ENCODE data around the gene MAPK10. TPM values are rescaled to one million over a fixed set of nuclear protein-coding genes. Genes with fewer than 3 reads are reported as not detected.
"Not testable (repeated sequence)": the region's sequence is repeated elsewhere in the genome, so short reads cannot be mapped to it uniquely, and the experiment has no call there.

MAPK10 gene
- polyA plus RNA-seq, 1 donor, result 18.9 TPM

GRCh38 chr4:86221002-86221401 lies 138.9 kb downstream of the MAPK10 start:
- Histone ChIP-seq H3K27ac (ENCODE audit: low read length) (no peak overlapping the region), H3K4me1 (ENCODE audit: control insufficient read depth, insufficient read depth, low read length) (no peaks in the 10 kb centered on the region), H3K27me3 (ENCODE audit: control insufficient read depth, insufficient read depth, low read length) (no peaks in the 10 kb centered on the region), H3K4me3 (ENCODE audit: low read length) (no peak overlapping the region), H3K9me3 (ENCODE audit: control insufficient read depth, low read depth, low read length) (no peaks in the 10 kb centered on the region), H3K36me3 (ENCODE audit: control insufficient read depth, insufficient read depth, low read length) (no peaks in the 10 kb centered on the region)
- no peak for DNase-seq
- WGBS (ENCODE audit: insufficient coverage, low lambda C conversion rate), result 100% methylated on average over 1 of the region's 4 CpGs

DNA sequence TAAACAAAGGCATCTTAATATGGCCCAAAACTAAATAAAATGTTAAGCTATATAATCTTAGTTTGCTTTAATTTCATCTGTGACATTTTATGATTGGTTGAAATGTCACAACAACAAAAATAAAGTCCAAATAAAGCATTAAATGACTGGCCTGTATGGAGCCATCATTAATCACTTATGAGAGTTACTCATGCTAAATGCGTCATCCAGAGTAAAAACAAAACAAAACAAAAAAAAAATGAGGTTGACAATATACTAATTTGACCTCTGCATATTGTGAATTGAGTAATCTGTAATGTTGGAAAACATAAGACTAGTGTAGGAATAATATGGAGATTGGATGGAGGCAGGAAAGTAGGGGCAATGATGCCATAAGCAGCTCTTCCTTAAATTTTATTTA lies 139.7 kb downstream of the MAPK10 start:
- Histone ChIP-seq H3K36me3 (ENCODE audit: control insufficient read depth, insufficient read depth, low read length) (no peaks in the 10 kb centered on the region), H3K27me3 (ENCODE audit: control insufficient read depth, insufficient read depth, low read length) (no peaks in the 10 kb centered on the region), H3K27ac (ENCODE audit: low read length) (no peak overlapping the region), H3K9me3 (ENCODE audit: control insufficient read depth, low read depth, low read length) (no peaks in the 10 kb centered on the region), H3K4me3 (ENCODE audit: low read length) (no peak overlapping the region), H3K4me1 (ENCODE audit: control insufficient read depth, insufficient read depth, low read length) (no peaks in the 10 kb centered on the region)
- no peak for DNase-seq
- 90% methylated on average over 1 of the region's 1 CpG for WGBS (ENCODE audit: insufficient coverage, low lambda C conversion rate)

DNA sequence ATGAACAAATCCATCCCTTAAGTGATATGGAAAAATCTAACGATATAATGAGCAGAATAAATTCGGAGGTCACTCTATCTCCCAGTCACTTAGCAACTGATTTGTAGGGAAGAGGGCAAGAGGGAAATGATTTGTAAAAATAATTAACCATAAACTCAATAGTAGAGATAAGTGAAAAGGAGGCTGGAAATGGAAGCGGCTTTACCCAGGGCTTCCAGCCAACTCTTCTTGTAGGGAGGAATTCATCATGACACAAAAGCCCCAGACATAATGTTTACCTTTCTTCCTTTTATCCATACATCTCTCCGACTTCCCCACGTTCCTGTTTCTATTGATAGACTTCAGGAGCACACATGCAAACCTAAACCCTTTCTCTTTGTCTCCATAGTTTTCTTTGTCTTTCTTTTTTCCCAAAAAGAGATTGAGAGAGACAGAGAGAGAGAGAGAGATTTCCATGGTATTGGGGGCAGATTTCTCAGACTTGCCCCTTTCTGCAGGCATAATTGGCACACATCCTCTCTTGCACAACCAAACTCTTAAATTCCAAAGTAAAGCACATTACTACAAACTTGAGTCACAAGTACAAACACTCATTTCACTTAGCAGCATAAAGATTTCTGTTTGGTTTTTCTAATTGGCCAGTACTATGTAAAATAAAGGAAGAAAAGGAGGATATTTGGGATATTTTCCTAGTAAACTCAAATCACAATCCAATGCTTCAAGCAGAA lies 140.9 kb downstream of the MAPK10 start:
- WGBS (ENCODE audit: insufficient coverage, low lambda C conversion rate), result 18% methylated on average over 2 of the region's 5 CpGs
- no peak overlapping the region for H3K27ac ChIP-seq (ENCODE audit: low read length)
- H3K27me3 ChIP-seq (ENCODE audit: control insufficient read depth, insufficient read depth, low read length), result no peaks in the 10 kb centered on the region
- no peaks in the 10 kb centered on the region for H3K4me1 ChIP-seq (ENCODE audit: control insufficient read depth, insufficient read depth, low read length)
- H3K4me3 ChIP-seq (ENCODE audit: low read length), result no peak overlapping the region
- H3K36me3 ChIP-seq (ENCODE audit: control insufficient read depth, insufficient read depth, low read length), result no peaks in the 10 kb centered on the region
- peak in 1 of 2 donors; percentile 4 for DNase-seq
- no peaks in the 10 kb centered on the region for H3K9me3 ChIP-seq (ENCODE audit: control insufficient read depth, low read depth, low read length)

- Histone ChIP-seq H3K27me3 (ENCODE audit: control insufficient read depth, insufficient read depth, low read length) (no peaks in the 10 kb centered on the region), H3K36me3 (ENCODE audit: control insufficient read depth, insufficient read depth, low read length) (no peaks in the 10 kb centered on the region), H3K4me1 (ENCODE audit: control insufficient read depth, insufficient read depth, low read length) (no peaks in the 10 kb centered on the region), H3K27ac (ENCODE audit: low read length) (no peak overlapping the region), H3K9me3 (ENCODE audit: control insufficient read depth, low read depth, low read length) (no peaks in the 10 kb centered on the region), H3K4me3 (ENCODE audit: low read length) (no peak overlapping the region)
- no peak for DNase-seq
- 100% methylated on average over 1 of the region's 2 CpGs for WGBS (ENCODE audit: insufficient coverage, low lambda C conversion rate)
Measured at GRCh38 chr4:86203176-86203575, 156.7 kb downstream of the MAPK10 start.

GRCh38 chr4:86185659-86186058 lies 174.2 kb downstream of the MAPK10 start:
- no peak for DNase-seq
- 100% methylated on average over 1 of the region's 1 CpG for WGBS (ENCODE audit: insufficient coverage, low lambda C conversion rate)

GRCh38 chr4:86184901-86185285 lies 175.0 kb downstream of the MAPK10 start:
- Histone ChIP-seq H3K9me3 (ENCODE audit: control insufficient read depth, low read depth, low read length) (no peaks in the 10 kb centered on the region), H3K27me3 (ENCODE audit: control insufficient read depth, insufficient read depth, low read length) (no peaks in the 10 kb centered on the region), H3K4me1 (ENCODE audit: control insufficient read depth, insufficient read depth, low read length) (no peaks in the 10 kb centered on the region), H3K27ac (ENCODE audit: low read length) (no peak overlapping the region), H3K4me3 (ENCODE audit: low read length) (no peak overlapping the region), H3K36me3 (ENCODE audit: control insufficient read depth, insufficient read depth, low read length) (no peaks in the 10 kb centered on the region)
- 60% methylated on average over 1 of the region's 5 CpGs for WGBS (ENCODE audit: insufficient coverage, low lambda C conversion rate)
- peak in 1 of 2 donors; percentile 1 for DNase-seq

More at GRCh38 chr4:86185659-86186058, 174.2 kb downstream of the MAPK10 start:
- Histone ChIP-seq H3K27ac (ENCODE audit: low read length) (no peak overlapping the region), H3K4me3 (ENCODE audit: low read length) (no peak overlapping the region), H3K4me1 (ENCODE audit: control insufficient read depth, insufficient read depth, low read length) (no peaks in the 10 kb centered on the region), H3K27me3 (ENCODE audit: control insufficient read depth, insufficient read depth, low read length) (no peaks in the 10 kb centered on the region), H3K9me3 (ENCODE audit: control insufficient read depth, low read depth, low read length) (no peaks in the 10 kb centered on the region), H3K36me3 (ENCODE audit: control insufficient read depth, insufficient read depth, low read length) (no peaks in the 10 kb centered on the region)

- Histone ChIP-seq H3K27ac (ENCODE audit: low read length) (no peak overlapping the region), H3K9me3 (ENCODE audit: control insufficient read depth, low read depth, low read length) (no peaks in the 10 kb centered on the region), H3K4me3 (ENCODE audit: low read length) (no peak overlapping the region), H3K27me3 (ENCODE audit: control insufficient read depth, insufficient read depth, low read length) (no peaks in the 10 kb centered on the region), H3K36me3 (ENCODE audit: control insufficient read depth, insufficient read depth, low read length) (no peaks in the 10 kb centered on the region), H3K4me1 (ENCODE audit: control insufficient read depth, insufficient read depth, low read length) (no peaks in the 10 kb centered on the region)
- no CpG with 5 or more reads among the region's 4 CpGs for WGBS (ENCODE audit: insufficient coverage, low lambda C conversion rate)
- no peak for DNase-seq
Measured at GRCh38 chr4:86184216-86184900, 175.5 kb downstream of the MAPK10 start.

GRCh38 chr4:86181585-86181984 lies 178.3 kb downstream of the MAPK10 start:
- DNase-seq, result no peak

DNA sequence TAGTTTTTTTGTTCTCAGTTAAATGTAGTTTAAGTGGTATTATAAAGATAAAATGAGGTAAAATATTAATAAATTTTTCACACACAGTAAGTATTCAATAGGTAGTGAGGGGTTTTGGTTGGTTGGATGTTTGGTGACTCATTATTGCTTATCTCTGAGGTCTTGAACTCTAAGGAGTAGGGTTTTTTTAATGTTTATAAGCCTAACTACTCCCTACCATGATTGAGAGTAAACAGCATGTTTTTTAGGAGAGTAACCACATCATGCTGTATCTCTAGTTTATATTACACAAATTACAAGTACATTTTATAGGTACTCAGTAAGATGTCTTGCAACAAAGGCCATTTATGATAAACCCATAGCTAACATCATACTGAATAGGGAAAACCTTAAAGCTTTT lies 181.6 kb downstream of the MAPK10 start:
- no peak for DNase-seq
- H3K36me3 ChIP-seq (ENCODE audit: control insufficient read depth, insufficient read depth, low read length), result no peaks in the 10 kb centered on the region
- no peak overlapping the region for H3K27ac ChIP-seq (ENCODE audit: low read length)
- H3K9me3 ChIP-seq (ENCODE audit: control insufficient read depth, low read depth, low read length), result no peaks in the 10 kb centered on the region
- H3K4me1 ChIP-seq (ENCODE audit: control insufficient read depth, insufficient read depth, low read length), result no peaks in the 10 kb centered on the region
- no peaks in the 10 kb centered on the region for H3K27me3 ChIP-seq (ENCODE audit: control insufficient read depth, insufficient read depth, low read length)
- no peak overlapping the region for H3K4me3 ChIP-seq (ENCODE audit: low read length)

More at GRCh38 chr4:86181585-86181984, 178.3 kb downstream of the MAPK10 start:
- 100% methylated on average over 1 of the region's 1 CpG for WGBS (ENCODE audit: insufficient coverage, low lambda C conversion rate)
- Histone ChIP-seq H3K4me3 (ENCODE audit: low read length) (no peak overlapping the region), H3K36me3 (ENCODE audit: control insufficient read depth, insufficient read depth, low read length) (no peaks in the 10 kb centered on the region), H3K4me1 (ENCODE audit: control insufficient read depth, insufficient read depth, low read length) (no peaks in the 10 kb centered on the region), H3K9me3 (ENCODE audit: control insufficient read depth, low read depth, low read length) (no peaks in the 10 kb centered on the region), H3K27me3 (ENCODE audit: control insufficient read depth, insufficient read depth, low read length) (no peaks in the 10 kb centered on the region), H3K27ac (ENCODE audit: low read length) (no peak overlapping the region)

DNA sequence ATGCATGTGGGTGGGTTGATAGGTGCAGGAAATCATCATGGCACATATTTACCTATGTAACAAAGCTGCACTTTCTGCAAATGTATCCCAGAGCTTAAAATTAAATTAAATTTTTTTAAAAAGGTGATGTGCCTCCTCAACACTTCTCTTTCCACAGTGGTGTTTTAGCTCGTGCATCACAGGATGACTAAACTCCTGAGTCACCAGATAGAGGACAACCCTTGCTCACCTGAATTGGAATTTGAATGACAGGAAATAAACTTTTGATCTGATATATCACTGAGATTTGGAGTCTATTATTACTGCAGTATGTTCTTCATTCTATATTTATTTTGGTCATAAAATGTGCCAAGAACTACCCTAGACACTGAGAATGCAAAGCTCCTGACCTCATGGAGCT lies 185.3 kb downstream of the MAPK10 start:
- no peaks in the 10 kb centered on the region for H3K27me3 ChIP-seq (ENCODE audit: control insufficient read depth, insufficient read depth, low read length)
- no peaks in the 10 kb centered on the region for H3K9me3 ChIP-seq (ENCODE audit: control insufficient read depth, low read depth, low read length)
- no peak overlapping the region for H3K27ac ChIP-seq (ENCODE audit: low read length)
- no peak overlapping the region for H3K4me3 ChIP-seq (ENCODE audit: low read length)
- no peaks in the 10 kb centered on the region for H3K4me1 ChIP-seq (ENCODE audit: control insufficient read depth, insufficient read depth, low read length)
- DNase-seq, result no peak
- 80% methylated on average over 1 of the region's 1 CpG for WGBS (ENCODE audit: insufficient coverage, low lambda C conversion rate)
- H3K36me3 ChIP-seq (ENCODE audit: control insufficient read depth, insufficient read depth, low read length), result no peaks in the 10 kb centered on the region

- not testable (repeated sequence) for H3K4me1 ChIP-seq (ENCODE audit: control insufficient read depth, insufficient read depth, low read length); H3K27me3 ChIP-seq (ENCODE audit: control insufficient read depth, insufficient read depth, low read length); H3K4me3 ChIP-seq (ENCODE audit: low read length); H3K36me3 ChIP-seq (ENCODE audit: control insufficient read depth, insufficient read depth, low read length); H3K9me3 ChIP-seq (ENCODE audit: control insufficient read depth, low read depth, low read length); H3K27ac ChIP-seq (ENCODE audit: low read length); DNase-seq
- WGBS (ENCODE audit: insufficient coverage, low lambda C conversion rate), result no CpG with 5 or more reads among the region's 10 CpGs
Measured at GRCh38 chr4:86168335-86168734, 191.5 kb downstream of the MAPK10 start.

Data from large intestine (tissue), 3 donors.